Activated T-cell treated with anti-CD3 and anti-CD28 coated beads for 48 hours (primary cell): ENCODE data around the gene PRSS33.

ENCODE experiments used
- DNase-seq: peaks from one replicate; pipeline ENCODE4 v3.0.0-alpha.2; 2020; ENCODE audit warnings: low read depth

Gene PRSS33

GRCh38 chr16:2777231-2777902 lies 10.0 kb downstream of the PRSS33 start, which contains the start of gene ELOB:
ELOB (minus strand) TSS chr16:2777280; CDS start chr16:2777239, 41 bp downstream.
- DNase-seq, result peak; percentile 89

- peak; percentile 38 for DNase-seq
These were observed 10.7 kb downstream of the PRSS33 start for GRCh38 chr16:2776500-2777139.

- no peak for DNase-seq
These were observed 11.4 kb downstream of the PRSS33 start for GRCh38 chr16:2775765-2776499.

GRCh38 chr16:2775131-2775716 lies 12.1 kb downstream of the PRSS33 start:
- DNase-seq, result no peak

GRCh38 chr16:2774161-2774891 lies 13.0 kb downstream of the PRSS33 start:
- no peak for DNase-seq

GRCh38 chr16:2773188-2773968 lies 14.0 kb downstream of the PRSS33 start:
- DNase-seq, result no peak

- no peak for DNase-seq
These were observed 15.6 kb downstream of the PRSS33 start for GRCh38 chr16:2771496-2772402.

- no peak for DNase-seq
These were observed 17.1 kb downstream of the PRSS33 start for GRCh38 chr16:2770057-2770951.

- DNase-seq, result no peak
These were observed 17.7 kb downstream of the PRSS33 start for GRCh38 chr16:2769675-2770056.

- DNase-seq, result no peak
These were observed 18.2 kb downstream of the PRSS33 start for GRCh38 chr16:2769100-2769529.

- DNase-seq, result no peak
These were observed 18.8 kb downstream of the PRSS33 start for GRCh38 chr16:2768403-2769089.

- no peak for DNase-seq
These were observed 19.5 kb downstream of the PRSS33 start for GRCh38 chr16:2767891-2768290.

- DNase-seq, result no peak
These were observed 20.1 kb downstream of the PRSS33 start for GRCh38 chr16:2767140-2767731.

- no peak for DNase-seq
These were observed 20.8 kb downstream of the PRSS33 start for GRCh38 chr16:2766430-2767139.

- no peak for DNase-seq
These were observed 21.6 kb downstream of the PRSS33 start for GRCh38 chr16:2765462-2766404.

GRCh38 chr16:2764718-2765117 lies 22.6 kb downstream of the PRSS33 start:
- DNase-seq, result no peak
